Chondrocyte (in vitro differentiated cells): Measurements from ENCODE around the gene CDH18. TPM values are rescaled to one million over a fixed set of nuclear protein-coding genes. Genes with fewer than 3 reads are reported as not detected.
A peak's percentile ranks its signal among the peaks of the same experiment; 100 is the strongest.

ENCODE experiments used
- DNase-seq: peaks from one replicate; pipeline ENCODE4 v3.0.0; 2021; ENCODE audit warnings: mixed read lengths, low spot score
- H3K27ac Mint-ChIP-seq: one replicate; pipeline ENCODE4 v1.8.0; 2021; ENCODE audit warnings: mild to moderate bottlenecking, moderate library complexity, mixed read lengths; ENCODE audit not compliant: unreplicated experiment
- H3K27me3 Mint-ChIP-seq: 2 replicates; pipeline ENCODE4 v1.8.0; 2021; ENCODE audit warnings: low read depth, mixed read lengths
- H3K36me3 Mint-ChIP-seq: 2 replicates; pipeline ENCODE4 v1.8.0; 2021; ENCODE audit warnings: low read depth, mixed read lengths
- H3K4me1 Mint-ChIP-seq: 2 replicates; pipeline ENCODE4 v1.8.0; 2021; ENCODE audit warnings: low read depth, mild to moderate bottlenecking, mixed read lengths
- H3K4me3 Mint-ChIP-seq: one replicate; pipeline ENCODE4 v1.8.0; 2021; ENCODE audit warnings: mild to moderate bottlenecking, moderate library complexity, mixed read lengths; ENCODE audit not compliant: unreplicated experiment
- H3K9me3 Mint-ChIP-seq: 2 replicates; pipeline ENCODE4 v1.8.0; 2021; ENCODE audit warnings: low read depth, mixed read lengths
- total RNA-seq: library from RNA; stranded (reverse); gene quantifications from 3 replicates; pipeline ENCODE4 v1.2.1, GENCODE V29; 2021
- TF ChIP-seq, protein P1 (sequence below): fragments of 200-600 bp; sonication (generic); IDR thresholded peaks from 2 replicates; pipeline ENCODE4 v1.5.0; 2021; ENCODE audit warnings: antibody characterized with exemption, mild to moderate bottlenecking, moderate library complexity

Gene CDH18
- total RNA-seq, 1 donor from 2014 or later, result not detected

DNA sequence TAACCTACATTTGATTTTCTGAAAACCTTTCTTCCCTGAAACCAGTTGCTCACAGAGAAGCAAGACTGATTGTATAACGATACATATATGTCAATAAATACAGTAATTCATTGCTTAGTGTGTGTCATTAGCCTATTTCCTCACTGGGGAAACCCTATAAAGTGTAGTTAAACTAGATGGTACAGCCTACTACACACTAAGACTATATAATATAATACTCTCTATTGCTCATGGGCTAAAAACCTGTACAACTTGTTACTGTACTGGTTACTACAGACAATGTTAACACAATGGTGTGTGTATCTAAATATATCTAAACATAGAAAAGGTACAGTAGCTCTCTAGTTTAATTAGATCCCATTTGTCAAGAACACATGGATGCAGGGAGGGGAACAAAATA is 181.2 kb downstream of the CDH18 start:
- H3K27me3 Mint-ChIP-seq, result no peaks in the 10 kb centered on the region
- H3K36me3 Mint-ChIP-seq, result no peaks in the 10 kb centered on the region
- H3K9me3 Mint-ChIP-seq, result no peaks in the 10 kb centered on the region
- H3K4me1 Mint-ChIP-seq, result no peaks in the 10 kb centered on the region
- H3K27ac Mint-ChIP-seq, result no peak overlapping the region
- DNase-seq, result no peak
- H3K4me3 Mint-ChIP-seq, result no peak overlapping the region
- TF ChIP-seq, protein P1, sequence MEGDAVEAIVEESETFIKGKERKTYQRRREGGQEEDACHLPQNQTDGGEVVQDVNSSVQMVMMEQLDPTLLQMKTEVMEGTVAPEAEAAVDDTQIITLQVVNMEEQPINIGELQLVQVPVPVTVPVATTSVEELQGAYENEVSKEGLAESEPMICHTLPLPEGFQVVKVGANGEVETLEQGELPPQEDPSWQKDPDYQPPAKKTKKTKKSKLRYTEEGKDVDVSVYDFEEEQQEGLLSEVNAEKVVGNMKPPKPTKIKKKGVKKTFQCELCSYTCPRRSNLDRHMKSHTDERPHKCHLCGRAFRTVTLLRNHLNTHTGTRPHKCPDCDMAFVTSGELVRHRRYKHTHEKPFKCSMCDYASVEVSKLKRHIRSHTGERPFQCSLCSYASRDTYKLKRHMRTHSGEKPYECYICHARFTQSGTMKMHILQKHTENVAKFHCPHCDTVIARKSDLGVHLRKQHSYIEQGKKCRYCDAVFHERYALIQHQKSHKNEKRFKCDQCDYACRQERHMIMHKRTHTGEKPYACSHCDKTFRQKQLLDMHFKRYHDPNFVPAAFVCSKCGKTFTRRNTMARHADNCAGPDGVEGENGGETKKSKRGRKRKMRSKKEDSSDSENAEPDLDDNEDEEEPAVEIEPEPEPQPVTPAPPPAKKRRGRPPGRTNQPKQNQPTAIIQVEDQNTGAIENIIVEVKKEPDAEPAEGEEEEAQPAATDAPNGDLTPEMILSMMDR, result no peak

DNA sequence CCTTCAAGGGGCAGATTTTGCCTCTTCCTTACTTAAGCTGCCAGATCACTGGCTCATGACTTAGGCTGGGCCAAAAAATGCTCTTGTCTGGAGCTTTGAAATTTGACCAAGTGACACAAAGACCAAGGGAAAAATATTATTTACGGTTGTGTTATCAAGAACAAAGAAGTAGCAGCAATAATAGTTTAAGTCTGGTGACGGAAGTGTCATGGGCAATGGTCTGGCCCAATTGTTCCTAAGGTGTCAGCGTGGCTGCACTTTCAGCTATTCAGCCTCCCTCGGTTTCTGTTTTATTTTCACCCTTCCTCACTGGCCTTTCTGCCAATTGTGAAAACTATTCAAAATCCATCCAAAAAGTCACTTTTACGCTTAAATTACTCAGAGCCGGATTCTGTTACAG is 185.3 kb downstream of the CDH18 start:
- TF ChIP-seq, protein P1, result no peak
- no peak overlapping the region for H3K27ac Mint-ChIP-seq
- H3K4me1 Mint-ChIP-seq, result no peaks in the 10 kb centered on the region
- no peaks in the 10 kb centered on the region for H3K9me3 Mint-ChIP-seq
- no peak for DNase-seq
- H3K36me3 Mint-ChIP-seq, result no peaks in the 10 kb centered on the region
- peaks cover 2% of the 10 kb centered on the region for H3K27me3 Mint-ChIP-seq
- no peak overlapping the region for H3K4me3 Mint-ChIP-seq

DNA sequence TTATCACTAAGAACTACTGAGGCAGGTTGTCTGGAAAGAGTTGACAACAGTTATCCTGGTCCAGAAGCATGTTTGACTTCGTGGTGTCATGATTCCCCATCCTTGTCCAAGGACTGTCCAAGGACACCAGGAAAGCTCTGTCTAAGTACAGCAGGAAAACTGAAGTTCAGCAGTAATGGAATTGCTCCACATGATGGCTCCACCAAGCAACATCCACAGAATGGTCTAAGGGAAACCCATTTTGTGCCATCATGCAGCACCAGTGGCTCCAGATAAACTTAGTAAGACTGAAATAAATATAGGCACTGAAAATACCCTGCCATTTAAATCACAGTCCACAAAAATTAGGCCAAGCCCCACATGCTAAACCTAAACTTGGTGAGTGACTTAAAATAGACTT is 192.8 kb downstream of the CDH18 start:
- no peak for DNase-seq
- no peak overlapping the region for H3K4me3 Mint-ChIP-seq
- peaks cover 14% of the 10 kb centered on the region for H3K27me3 Mint-ChIP-seq
- no peaks in the 10 kb centered on the region for H3K36me3 Mint-ChIP-seq
- no peaks in the 10 kb centered on the region for H3K9me3 Mint-ChIP-seq
- TF ChIP-seq, protein P1, result peak; percentile 31
- no peaks in the 10 kb centered on the region for H3K4me1 Mint-ChIP-seq
- no peak overlapping the region for H3K27ac Mint-ChIP-seq

DNA sequence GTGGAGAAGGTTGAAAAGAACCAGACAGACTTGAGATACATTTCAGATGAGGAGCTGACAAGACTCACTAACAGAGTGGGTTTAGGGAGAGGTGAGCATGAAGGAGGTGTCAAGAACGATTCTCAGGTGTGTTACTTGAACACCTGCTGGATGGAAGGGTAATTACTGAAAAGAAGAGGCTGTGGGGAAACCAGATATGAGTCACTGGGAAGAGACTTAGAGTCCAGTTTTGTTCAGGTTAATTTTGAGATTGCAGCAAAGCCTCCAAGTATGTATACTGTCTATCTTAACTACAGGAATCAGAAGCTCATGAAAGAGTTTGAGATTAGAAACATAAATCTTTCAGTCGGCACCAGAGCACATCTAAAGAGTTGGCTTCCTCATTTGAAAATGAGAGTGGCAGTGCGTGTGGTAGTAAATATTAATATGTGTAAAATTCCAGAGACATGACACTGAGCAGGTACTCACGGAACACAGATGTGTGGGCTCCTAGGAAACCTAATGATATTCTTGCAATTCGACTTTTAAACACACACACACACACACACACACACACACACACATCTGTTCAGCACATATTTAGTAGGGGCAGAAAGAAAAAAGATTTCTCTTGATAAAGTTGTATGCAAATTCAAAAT is 197.1 kb downstream of the CDH18 start:
- no peaks in the 10 kb centered on the region for H3K36me3 Mint-ChIP-seq

DNA sequence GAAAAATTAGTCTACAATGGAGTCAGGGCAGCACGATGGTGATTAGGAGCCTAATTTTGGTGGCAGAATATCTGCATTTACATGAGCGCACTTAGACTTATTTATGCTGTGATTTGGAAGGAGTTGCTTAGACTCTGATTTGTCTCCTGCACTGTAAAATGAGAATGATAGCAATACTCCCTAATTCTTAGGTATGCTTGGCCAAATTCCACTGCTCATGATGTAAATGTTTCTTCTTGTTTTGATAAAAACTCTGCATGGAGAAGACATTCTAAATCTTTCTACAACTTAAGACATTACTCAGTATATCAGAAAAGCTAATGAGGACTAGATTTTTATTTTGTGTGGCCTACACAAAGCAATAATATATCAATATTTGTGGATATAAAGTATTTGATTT is 205.4 kb downstream of the CDH18 start:
- H3K27ac Mint-ChIP-seq, result no peak overlapping the region
- no peaks in the 10 kb centered on the region for H3K4me1 Mint-ChIP-seq
- TF ChIP-seq, protein P1, result no peak
- H3K9me3 Mint-ChIP-seq, result no peaks in the 10 kb centered on the region
- H3K36me3 Mint-ChIP-seq, result no peaks in the 10 kb centered on the region
- no peak overlapping the region for H3K4me3 Mint-ChIP-seq
- H3K27me3 Mint-ChIP-seq, result peaks cover 10% of the 10 kb centered on the region
- no peak for DNase-seq

More for the DNA sequence above, 197.1 kb downstream of the CDH18 start:
- no peaks in the 10 kb centered on the region for H3K4me1 Mint-ChIP-seq
- H3K4me3 Mint-ChIP-seq, result no peak overlapping the region
- DNase-seq, result no peak
- H3K9me3 Mint-ChIP-seq, result no peaks in the 10 kb centered on the region
- H3K27ac Mint-ChIP-seq, result no peak overlapping the region
- TF ChIP-seq, protein P1, result no peak
- H3K27me3 Mint-ChIP-seq, result peaks cover 14% of the 10 kb centered on the region
